SK-N-SH (cell line): Measurements from ENCODE around the gene XRRA1. TPM values are rescaled to one million over a fixed set of nuclear protein-coding genes. Genes with fewer than 3 reads are reported as not detected.

Source experiments
- CTCF ChIA-PET: fragments of 300-600, 350-600 bp; formaldehyde crosslinking; extraction: SDS; loops from one replicate; lab custom pipeline; 2021; lab: Yijun Ruan, JAX
- POLR2A ChIA-PET: fragments of 350-600 bp; sonication (Branson Sonifier 250); formaldehyde crosslinking; extraction: SDS; loops from one replicate; lab custom pipeline; 2020; ENCODE audit warnings: antibody characterized with exemption, inconsistent platforms; lab: Yijun Ruan, JAX
- DNase-seq: peaks from one replicate; pipeline ENCODE4 v3.0.0; 2012
- H2AFZ ChIP-seq: fragments of 200-600 bp; sonication (generic); 2 replicates; pipeline ENCODE4 v1.8.1; 2016; ENCODE audit warnings: antibody characterized with exemption, mild to moderate bottlenecking, low read depth
- H3F3A ChIP-seq: fragments of 200-600 bp; sonication (generic); replicated peaks from 2 replicates; pipeline ENCODE3; 2016; ENCODE audit warnings: antibody characterized with exemption, mild to moderate bottlenecking; ENCODE audit not compliant: insufficient read depth
- H3K27ac ChIP-seq, 2 experiments: fragments of 200-500 bp in 1 of 2; fragments of 200-600 bp in 1 of 2; sonication (Bioruptor generic) in 1 of 2; sonication (generic), shearing (Covaris generic) in 1 of 2; 2 replicates each; pipeline versions ENCODE4 v1.5.1 to v1.6.1; 2014 to 2016; ENCODE audit warnings: low read depth in 2 of 2, inconsistent platforms in 1 of 2, low read length in 1 of 2, mild to moderate bottlenecking in 1 of 2, mixed read lengths in 1 of 2
- H3K27me3 ChIP-seq: fragments of 200-600 bp; sonication (generic), shearing (Covaris generic); 2 replicates; pipeline ENCODE4 v1.6.1; 2016; ENCODE audit warnings: mixed run types; ENCODE audit not compliant: insufficient read depth
- H3K36me3 ChIP-seq, 2 experiments: fragments of 200-500 bp in 1 of 2; fragments of 200-600 bp in 1 of 2; sonication (Bioruptor generic) in 1 of 2; sonication (generic) in 1 of 2; replicated peaks in 1 of 2; 2 replicates each; pipeline versions ENCODE3 to v1.5.1; 2014 to 2016; ENCODE audit warnings: low read length in 1 of 2, mild to moderate bottlenecking in 1 of 2; ENCODE audit not compliant: insufficient read depth in 2 of 2, control insufficient read depth in 1 of 2
- H3K4me1 ChIP-seq, 2 experiments: fragments of 200-500 bp in 1 of 2; fragments of 200-600 bp in 1 of 2; sonication (Bioruptor generic) in 1 of 2; sonication (generic), shearing (Covaris generic) in 1 of 2; 2 replicates each; pipeline versions ENCODE4 v1.5.1 to v1.6.1; 2014 to 2016; ENCODE audit warnings: low read depth in 1 of 2, low read length in 1 of 2, mixed run types in 1 of 2; ENCODE audit not compliant: insufficient read depth in 2 of 2, control insufficient read depth in 1 of 2
- H3K4me2 ChIP-seq: fragments of 200-600 bp; sonication (generic), shearing (Covaris generic); 2 replicates; pipeline ENCODE4 v1.6.1; 2017; ENCODE audit warnings: mixed run types
- H3K4me3 ChIP-seq, 2 experiments: fragments of 200-500 bp in 1 of 2; fragments of 200-600 bp in 1 of 2; sonication (Bioruptor generic) in 1 of 2; sonication (generic), shearing (Covaris generic) in 1 of 2; 2 replicates each; pipeline versions ENCODE4 v1.5.1 to v1.8.1; 2014 to 2016; ENCODE audit warnings: low read depth in 2 of 2, inconsistent platforms in 1 of 2, low read length in 1 of 2, mild to moderate bottlenecking in 1 of 2, mixed read lengths in 1 of 2, moderate library complexity in 1 of 2
- H3K79me2 ChIP-seq: fragments of 200-600 bp; sonication (generic); 2 replicates; pipeline ENCODE4 v1.8.1; 2017; ENCODE audit warnings: mild to moderate bottlenecking; ENCODE audit not compliant: insufficient read depth
- H3K9ac ChIP-seq: fragments of 200-600 bp; sonication (generic); 2 replicates; pipeline ENCODE4 v1.6.1; 2017; ENCODE audit warnings: mixed run types
- H3K9me2 ChIP-seq: fragments of 200-600 bp; sonication (generic); 2 replicates; pipeline ENCODE4 v1.6.1; 2017; ENCODE audit warnings: mixed run types
- H3K9me3 ChIP-seq: fragments of 200-600 bp; sonication (generic); 2 replicates; pipeline ENCODE4 v1.6.1; 2017; ENCODE audit warnings: mixed run types, mild to moderate bottlenecking, moderate library complexity
- H4K20me1 ChIP-seq: fragments of 200-600 bp; sonication (generic); 2 replicates; pipeline ENCODE4 v1.6.1; 2017; ENCODE audit warnings: mild to moderate bottlenecking, mixed run types; ENCODE audit not compliant: insufficient read depth
- CHD2 ChIP-seq: fragments of 150-350 bp; IDR thresholded peaks from 2 replicates; pipeline ENCODE4 v1.6.1; 2018; ENCODE audit warnings: low read length; ENCODE audit not compliant: partially characterized antibody
- CTCF ChIP-seq: fragments of 200-600 bp; sonication (generic); IDR thresholded peaks from 2 replicates; pipeline ENCODE4 v1.6.1; 2017; ENCODE audit warnings: antibody characterized with exemption, mild to moderate bottlenecking, moderate library complexity
- FOSL2 ChIP-seq: IDR thresholded peaks from 2 replicates; pipeline ENCODE4 v1.4.0; 2012; ENCODE audit warnings: low read depth, mild to moderate bottlenecking, moderate library complexity, borderline replicate concordance
- MEF2A ChIP-seq: IDR thresholded peaks from 2 replicates; pipeline ENCODE4 v1.4.0; 2012; ENCODE audit warnings: low read depth, borderline replicate concordance
- PBX3 ChIP-seq: IDR thresholded peaks from 2 replicates; pipeline ENCODE4; 2012
- RAD21 ChIP-seq: IDR thresholded peaks from 2 replicates; pipeline ENCODE4 v1.6.1; 2012; ENCODE audit warnings: mild to moderate bottlenecking, low read length
- RCOR1 ChIP-seq: fragments of 150-350 bp; IDR thresholded peaks from 2 replicates; pipeline ENCODE4 v1.6.1; 2017; ENCODE audit warnings: antibody characterized with exemption, low read length
- RFX5 ChIP-seq: IDR thresholded peaks from 2 replicates; pipeline ENCODE4 v1.6.1; 2012; ENCODE audit warnings: mild to moderate bottlenecking, improper control_type of control experiment, low read length
- SMC3 ChIP-seq: IDR thresholded peaks from 2 replicates; pipeline ENCODE4 v1.6.1; 2012; ENCODE audit warnings: low read depth, low read length, improper control_type of control experiment
- TAF1 ChIP-seq: IDR thresholded peaks from 2 replicates; pipeline ENCODE4 v1.6.1; 2012; ENCODE audit warnings: low read depth, mild to moderate bottlenecking, low read length, moderate library complexity, borderline replicate concordance
- WGBS: methylation state at CpG from one replicate; pipeline ENCODE4 v1.1.6; 2017; ENCODE audit warnings: low lambda C conversion rate; 5-methylcytosine and 5-hydroxymethylcytosine counted together
- polyA plus RNA-seq, 3 experiments: library from polyadenylated mRNA; depleted of rRNA; stranded (reverse); fragments of >200 nt; gene quantifications; 2 replicates each; pipeline ENCODE4 v1.2.3, GENCODE V29; 2012

The XRRA1 gene
- polyA plus RNA-seq, 1 of the 3 experiments (the other 2 are of a cell fraction), result 12.9 TPM

- H3K79me2 ChIP-seq, result peaks cover 9% of the 10 kb centered on the region; the same call in 1 of the 2 replicates
- peak overlapping the region in 1 of 2 experiments; percentile 66; a peak in 2 of 4 replicates for H3K27ac ChIP-seq
- WGBS, result 57% methylated on average over 5 of the region's 5 CpGs
- no peak overlapping the region for H3K9ac ChIP-seq
- CTCF ChIA-PET, result interaction anchor here (0.8 to 6.2 kb wide), 6 partner anchors 100 to 316 kb away, joined by 3 to 113 read pairs (median 15); partner anchors contain the start of gene TPBGL
- 0 out of 2 replicates have a peak overlapping the region, but pooled peaks have one; percentile 5 for H3K4me2 ChIP-seq
- H4K20me1 ChIP-seq, result no peaks in the 10 kb centered on the region
- no peaks in the 10 kb centered on the region for H3K27me3 ChIP-seq
- no peaks in the 10 kb centered on the region for H3K9me3 ChIP-seq
- peaks cover 26% of the 10 kb centered on the region for H3F3A ChIP-seq
- peaks cover 12 to 21% of the 10 kb centered on the region in 2 experiments; a peak in 3 of 4 replicates for H3K4me1 ChIP-seq
- H3K9me2 ChIP-seq, result no peaks in the 10 kb centered on the region
- 0 out of 2 replicates have a peak, but pooled peaks have one; percentile 42 for TF ChIP-seq FOSL2
- TF ChIP-seq MEF2A, result no peak
- no peak overlapping the region for H2AFZ ChIP-seq
- H3K36me3 ChIP-seq, result peaks cover 34 to 73% of the 10 kb centered on the region in 2 experiments
- no peak overlapping the region for H3K4me3 ChIP-seq
- POLR2A ChIA-PET, result no interaction called here
- no peak for DNase-seq
Measured at GRCh38 chr11:74932169-74932568, 16.7 kb downstream of the XRRA1 start.

GRCh38 chr11:74929431-74930363, 19.2 kb downstream of the XRRA1 start:
- H2AFZ ChIP-seq, result no peak overlapping the region
- no peak overlapping the region for H3K9ac ChIP-seq
- no peaks in the 10 kb centered on the region for H3K9me3 ChIP-seq
- CTCF ChIA-PET, result interaction anchor here (0.6 to 6.0 kb wide), 57 partner anchors 11 to 476 kb away, joined by 3 to 113 read pairs (median 4); partner anchors contain the start of genes NEU3, SPCS2 and XRRA1
- no peak overlapping the region; a peak in 1 of 4 replicates for H3K27ac ChIP-seq
- H3K36me3 ChIP-seq, result peaks cover 20 to 63% of the 10 kb centered on the region in 2 experiments
- no peaks in the 10 kb centered on the region for H3K9me2 ChIP-seq
- TF ChIP-seq RFX5, result 0 out of 2 replicates have a peak, but pooled peaks have one; percentile 21
- TF ChIP-seq TAF1, result peak; percentile 11; the same call in 1 of the 2 replicates
- peak; percentile 93 for TF ChIP-seq RAD21
- no peak for TF ChIP-seq CHD2
- TF ChIP-seq PBX3, result no peak
- peak; percentile 95 for TF ChIP-seq CTCF
- peak; percentile 78 for TF ChIP-seq SMC3
- no peak for TF ChIP-seq RCOR1
- H3K4me3 ChIP-seq, result no peak overlapping the region
- POLR2A ChIA-PET, result interaction anchor here (1.6 kb wide), 1 partner anchor 59 kb away, joined by 7 read pairs; the partner anchor contains the start of gene NEU3
- no peak overlapping the region for H3K4me2 ChIP-seq
- peaks cover 0 to 12% of the 10 kb centered on the region in 2 experiments; a peak in 2 of 4 replicates for H3K4me1 ChIP-seq
- no peaks in the 10 kb centered on the region for H3K27me3 ChIP-seq
- no peaks in the 10 kb centered on the region for H4K20me1 ChIP-seq
- DNase-seq, result peak; percentile 58
- WGBS, result 57% methylated on average over 8 of the region's 8 CpGs
- peaks cover 26% of the 10 kb centered on the region for H3F3A ChIP-seq
- H3K79me2 ChIP-seq, result peaks cover 5% of the 10 kb centered on the region; the same call in 1 of the 2 replicates
